Activated naive CD8-positive, alpha-beta T cell treated with anti-CD3 and anti-CD28 coated beads, Interleukin-2, amount 50 U/mL, for 24 hours (primary cell): Measurements from ENCODE around the gene IGF2R.

Experiments
- ATAC-seq: fragments of 150-1000 bp; cut with Tn5 transposase; one replicate; pipeline ENCODE4 v1.10.0; 2021
- DNase-seq: peaks from one replicate; pipeline ENCODE4 v3.0.0; 2021
- H3K27ac Mint-ChIP-seq: one replicate; pipeline ENCODE4 v1.8.0; 2021; ENCODE audit warnings: mild to moderate bottlenecking, mixed read lengths
- H3K27me3 Mint-ChIP-seq: one replicate; pipeline ENCODE4 v1.8.0; 2021; ENCODE audit warnings: mixed read lengths
- H3K36me3 Mint-ChIP-seq: one replicate; pipeline ENCODE4 v1.8.0; 2021; ENCODE audit warnings: low read depth, mixed read lengths
- H3K4me1 Mint-ChIP-seq: one replicate; pipeline ENCODE4 v1.8.0; 2021; ENCODE audit warnings: mixed read lengths
- H3K4me3 Mint-ChIP-seq: one replicate; pipeline ENCODE4 v1.8.0; 2021; ENCODE audit warnings: mild to moderate bottlenecking, moderate library complexity, mixed read lengths
- H3K9me3 Mint-ChIP-seq: one replicate; pipeline ENCODE4 v1.8.0; 2021; ENCODE audit warnings: mixed read lengths

Gene IGF2R

DNA sequence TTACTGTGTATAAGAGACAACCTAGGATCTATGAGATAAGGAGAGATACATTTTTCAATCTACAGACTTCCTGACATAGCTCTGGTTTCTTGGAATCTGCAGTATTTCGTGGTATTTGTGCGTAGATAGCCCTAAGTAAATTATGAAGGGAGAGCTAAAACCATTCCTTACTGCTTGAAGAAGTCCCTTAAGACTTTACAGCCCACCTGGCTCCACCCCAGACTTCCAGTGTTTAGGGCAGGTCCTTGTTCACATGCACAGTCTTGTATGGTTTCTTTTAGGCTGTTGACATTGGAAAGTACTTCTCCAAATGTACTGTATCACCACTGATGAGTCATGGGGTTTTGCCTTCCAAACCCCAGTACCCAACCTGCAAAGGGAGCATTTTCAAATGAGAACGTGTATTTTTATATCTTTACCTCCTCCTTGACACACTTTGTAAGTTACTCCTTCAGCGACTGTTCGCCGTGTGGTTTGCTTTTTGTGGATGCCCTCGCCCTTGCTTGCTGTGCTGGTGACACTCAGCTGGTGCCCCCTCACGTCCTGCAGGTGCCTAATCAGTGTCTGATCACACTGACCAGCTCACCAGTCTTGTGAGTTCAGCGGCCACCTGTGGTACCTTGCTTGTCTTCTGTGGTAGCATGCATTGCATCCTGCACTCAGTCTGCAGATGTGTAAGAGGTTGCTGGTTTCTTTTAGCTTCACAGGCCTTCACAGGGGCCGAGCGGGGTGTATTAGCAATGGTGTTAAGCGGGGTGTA lies 73.3 kb downstream of the IGF2R start:
- Mint-ChIP-seq H3K4me1 (peaks cover 8% of the 10 kb centered on the region), H3K27me3 (no peaks in the 10 kb centered on the region), H3K36me3 (peaks cover 84% of the 10 kb centered on the region), H3K4me3 (no peak overlapping the region), H3K9me3 (no peaks in the 10 kb centered on the region), H3K27ac (no peak overlapping the region)
- DNase-seq (no peak), ATAC-seq (no peak)

DNA sequence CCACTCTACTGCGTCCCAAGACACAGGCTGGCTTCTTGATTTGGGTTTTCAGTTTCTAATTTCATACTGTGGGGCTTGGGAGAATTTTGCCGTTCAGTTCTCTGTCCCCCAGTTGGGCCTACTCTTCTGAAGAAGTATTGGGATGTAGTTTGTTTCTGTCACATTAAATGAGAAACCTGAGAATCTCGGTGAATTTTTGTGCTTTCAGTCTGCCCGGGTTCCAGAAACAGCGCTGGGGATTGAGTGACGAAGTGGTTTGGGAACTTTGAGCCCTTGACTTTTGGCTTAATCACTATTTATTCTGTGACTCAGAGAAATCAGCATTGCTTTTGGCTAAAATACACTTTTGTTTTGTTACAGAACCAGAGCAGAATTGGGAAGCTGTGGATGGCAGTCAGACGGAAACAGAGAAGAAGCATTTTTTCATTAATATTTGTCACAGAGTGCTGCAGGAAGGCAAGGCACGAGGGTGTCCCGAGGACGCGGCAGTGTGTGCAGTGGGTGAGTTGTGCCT lies 74.0 kb downstream of the IGF2R start:
- Mint-ChIP-seq H3K27me3 (no peaks in the 10 kb centered on the region), H3K9me3 (no peaks in the 10 kb centered on the region)

DNA sequence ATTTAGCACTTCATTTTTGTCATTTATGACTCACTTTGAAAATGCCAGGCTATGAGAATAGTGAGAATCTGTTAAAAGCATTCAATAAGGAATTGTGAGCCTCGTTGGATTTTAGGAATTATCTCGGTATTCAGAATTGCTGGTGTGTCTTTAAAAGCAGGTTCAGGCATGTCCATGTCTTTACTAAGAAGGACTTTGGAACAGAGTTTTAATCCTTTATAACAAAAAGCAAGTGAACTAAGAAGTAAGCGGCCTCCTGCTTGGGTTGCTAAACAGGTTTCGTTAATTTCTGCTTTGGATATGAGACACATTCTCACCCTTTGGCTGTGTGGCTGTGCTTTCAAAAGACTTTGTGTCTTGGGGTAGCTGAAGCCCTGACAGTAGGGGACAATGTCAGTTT lies 74.9 kb downstream of the IGF2R start:
- Mint-ChIP-seq H3K9me3 (no peaks in the 10 kb centered on the region), H3K36me3 (peaks cover 85% of the 10 kb centered on the region), H3K27ac (no peak overlapping the region), H3K4me1 (peaks cover 2% of the 10 kb centered on the region), H3K27me3 (no peaks in the 10 kb centered on the region), H3K4me3 (no peak overlapping the region)
- no peak for DNase-seq
- no peak for ATAC-seq

More for the DNA sequence above, 74.0 kb downstream of the IGF2R start:
- peaks cover 86% of the 10 kb centered on the region for H3K36me3 Mint-ChIP-seq
- H3K4me3 Mint-ChIP-seq, result no peak overlapping the region
- DNase-seq (no peak), ATAC-seq (no peak)
- no peak overlapping the region for H3K27ac Mint-ChIP-seq
- peaks cover 5% of the 10 kb centered on the region for H3K4me1 Mint-ChIP-seq

DNA sequence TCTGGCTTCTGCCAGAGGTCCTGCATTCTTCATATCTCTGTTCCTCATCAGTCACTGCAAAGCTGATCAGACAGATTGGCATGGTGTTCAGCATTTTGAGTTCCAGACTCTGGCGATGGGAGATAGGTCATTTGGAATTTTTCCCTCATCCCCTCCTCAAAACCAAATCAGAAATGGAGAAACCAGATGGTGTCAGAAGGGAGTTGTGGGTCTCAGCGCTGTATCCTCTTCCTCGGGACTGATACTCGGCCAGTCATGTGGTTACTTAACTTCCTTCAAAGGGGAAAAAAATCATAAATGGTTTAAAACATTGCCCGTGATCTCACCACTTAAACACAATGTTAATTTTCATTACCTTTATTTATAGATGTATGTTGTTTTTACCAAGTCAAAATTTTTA lies 75.8 kb downstream of the IGF2R start:
- Mint-ChIP-seq H3K4me3 (no peak overlapping the region), H3K4me1 (peaks cover 2% of the 10 kb centered on the region), H3K9me3 (no peaks in the 10 kb centered on the region), H3K27ac (no peak overlapping the region), H3K36me3 (peaks cover 88% of the 10 kb centered on the region), H3K27me3 (no peaks in the 10 kb centered on the region)
- no peak for ATAC-seq
- no peak for DNase-seq

DNA sequence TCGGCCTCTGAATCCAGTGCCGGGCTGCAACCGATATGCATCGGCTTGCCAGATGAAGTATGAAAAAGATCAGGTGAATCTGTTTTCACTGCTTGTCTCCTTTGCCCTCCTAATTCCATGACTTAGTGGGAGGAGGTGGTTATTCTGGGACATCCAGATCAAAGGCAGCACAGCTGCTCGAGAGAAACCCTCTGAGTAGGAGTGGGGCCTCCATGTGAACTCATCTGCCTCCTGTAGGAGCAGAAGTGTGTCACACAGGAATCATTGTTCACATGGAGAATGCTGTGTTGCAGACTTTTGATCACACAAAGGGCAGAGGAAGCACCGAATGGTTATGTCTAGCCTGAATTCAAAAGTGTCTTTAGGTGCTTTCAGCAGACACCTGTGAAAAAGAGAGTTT lies 79.6 kb downstream of the IGF2R start:
- ATAC-seq, result no peak
- H3K27me3 Mint-ChIP-seq, result no peaks in the 10 kb centered on the region

DNA sequence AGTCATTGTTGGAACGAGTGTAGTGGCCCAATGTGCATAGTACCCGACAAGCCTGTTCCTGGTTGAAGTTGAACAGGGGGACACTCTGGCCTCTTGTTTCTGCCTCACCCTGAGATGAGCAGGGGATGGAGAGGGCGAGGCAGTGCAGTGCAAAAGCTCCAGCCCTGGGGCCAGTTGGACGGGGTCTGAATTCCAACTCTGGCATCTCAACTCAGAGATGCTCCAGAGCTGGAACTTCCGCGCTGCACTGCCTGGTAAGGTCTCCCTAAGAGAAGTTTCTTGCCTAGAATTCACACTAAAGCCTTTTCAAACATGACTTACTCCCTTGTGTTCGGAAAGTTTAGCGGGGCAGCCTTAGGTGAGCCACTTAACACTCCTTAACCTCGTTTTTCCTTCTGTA lies 80.5 kb downstream of the IGF2R start:
- DNase-seq, result no peak

More for the DNA sequence above, 79.6 kb downstream of the IGF2R start:
- Mint-ChIP-seq H3K27ac (no peak overlapping the region), H3K4me1 (peaks cover 17% of the 10 kb centered on the region), H3K36me3 (peaks cover 88% of the 10 kb centered on the region), H3K9me3 (no peaks in the 10 kb centered on the region), H3K4me3 (no peak overlapping the region)
- DNase-seq, result no peak

DNA sequence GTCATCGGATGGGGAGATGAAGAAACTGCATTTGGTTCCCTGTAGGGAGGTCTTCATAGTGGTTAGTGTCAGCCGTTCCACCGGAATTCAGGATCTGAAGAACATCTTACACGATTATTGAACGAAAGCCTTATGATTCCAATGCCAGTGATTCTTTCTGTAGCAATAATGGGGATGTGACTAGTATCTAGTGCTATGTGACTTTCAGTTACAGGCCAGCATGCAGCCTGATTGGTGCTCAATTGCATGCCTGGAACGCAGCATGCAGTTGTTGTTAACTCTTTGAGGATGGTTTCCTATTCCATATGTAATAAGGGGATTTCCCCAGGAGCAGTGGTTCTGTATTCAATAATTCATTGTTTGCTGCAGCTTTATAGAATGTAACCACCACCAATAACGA lies 81.1 kb downstream of the IGF2R start:
- peak overlapping the region; percentile 14 for H3K27ac Mint-ChIP-seq

More for the DNA sequence above, 80.5 kb downstream of the IGF2R start:
- Mint-ChIP-seq H3K4me3 (no peak overlapping the region), H3K27ac (peak overlapping the region; percentile 27), H3K4me1 (peaks cover 17% of the 10 kb centered on the region), H3K27me3 (no peaks in the 10 kb centered on the region), H3K36me3 (peaks cover 87% of the 10 kb centered on the region), H3K9me3 (no peaks in the 10 kb centered on the region)
- no peak for ATAC-seq

DNA sequence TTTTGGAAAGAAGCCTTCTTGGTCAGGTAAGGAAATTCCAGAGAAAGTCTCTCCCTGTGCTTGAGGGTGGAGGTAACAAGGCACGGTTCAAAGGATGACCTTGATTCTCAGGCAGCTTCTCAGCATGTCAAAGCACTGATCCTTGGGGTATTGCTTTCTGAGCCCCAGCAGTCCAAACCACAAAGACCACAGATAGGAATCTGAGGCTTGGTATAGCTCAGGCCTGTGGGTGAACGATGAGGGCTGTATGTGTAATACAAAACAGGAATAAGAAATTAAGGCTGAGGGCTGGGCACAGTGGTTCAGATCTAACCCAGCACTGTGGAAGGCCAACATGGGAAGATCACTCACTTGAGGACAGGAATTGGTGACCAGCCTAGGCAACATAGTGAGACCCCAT lies 82.5 kb downstream of the IGF2R start:
- no peaks in the 10 kb centered on the region for H3K9me3 Mint-ChIP-seq
- peak; percentile 64 for ATAC-seq
- H3K27ac Mint-ChIP-seq, result peak overlapping the region; percentile 69
- no peaks in the 10 kb centered on the region for H3K27me3 Mint-ChIP-seq
- peaks cover 21% of the 10 kb centered on the region for H3K4me1 Mint-ChIP-seq
- peaks cover 85% of the 10 kb centered on the region for H3K36me3 Mint-ChIP-seq
- H3K4me3 Mint-ChIP-seq, result no peak overlapping the region
- DNase-seq, result no peak

More for the DNA sequence above, 81.1 kb downstream of the IGF2R start:
- Mint-ChIP-seq H3K4me3 (no peak overlapping the region), H3K4me1 (peaks cover 17% of the 10 kb centered on the region), H3K9me3 (no peaks in the 10 kb centered on the region), H3K27me3 (no peaks in the 10 kb centered on the region), H3K36me3 (peaks cover 86% of the 10 kb centered on the region)
- ATAC-seq (no peak), DNase-seq (no peak)

DNA sequence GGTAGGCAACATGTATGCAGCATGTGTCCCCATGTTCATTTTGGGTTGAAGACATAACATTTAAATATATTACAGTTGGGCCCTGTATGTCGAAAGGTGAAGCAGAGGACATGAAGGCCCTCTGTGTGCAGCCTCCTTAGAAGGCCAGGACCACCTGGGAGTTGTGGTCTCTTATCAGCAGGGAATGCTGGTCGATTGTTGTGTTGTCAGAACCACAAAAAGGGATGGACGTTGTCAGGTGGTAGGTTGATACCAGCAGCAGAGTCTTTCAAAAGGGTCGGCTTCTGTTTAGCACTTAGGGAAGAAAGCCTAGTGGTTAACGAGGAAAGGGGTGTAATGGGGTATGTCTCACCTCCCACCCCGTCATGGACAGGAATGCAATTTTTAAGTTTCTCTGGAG lies 85.4 kb downstream of the IGF2R start:
- Mint-ChIP-seq H3K36me3 (peaks cover 76% of the 10 kb centered on the region), H3K9me3 (no peaks in the 10 kb centered on the region), H3K27ac (peak overlapping the region; percentile 24), H3K4me3 (no peak overlapping the region), H3K27me3 (no peaks in the 10 kb centered on the region), H3K4me1 (peaks cover 24% of the 10 kb centered on the region)
- ATAC-seq, result no peak
- no peak for DNase-seq

DNA sequence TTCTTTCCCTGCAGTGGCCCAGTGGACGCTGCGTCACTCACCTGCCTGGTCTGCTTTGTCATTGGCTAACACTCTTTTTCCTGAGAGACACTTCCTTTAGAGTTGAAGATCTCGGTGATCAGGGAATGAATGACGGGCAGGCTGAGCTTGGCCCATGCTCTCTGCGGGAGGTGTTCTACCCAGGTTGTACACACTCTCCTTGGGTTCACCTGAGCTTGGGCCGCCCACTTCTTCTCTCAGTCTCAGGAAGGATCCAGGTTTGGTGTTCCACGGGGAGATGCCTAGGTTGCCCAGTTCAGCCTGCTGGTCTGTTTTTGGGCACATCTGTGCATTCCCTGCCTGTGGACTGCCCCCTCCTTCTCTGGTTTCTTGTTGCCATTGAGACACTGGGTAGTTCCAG lies 86.0 kb downstream of the IGF2R start:
- no peak overlapping the region for H3K27ac Mint-ChIP-seq
- ATAC-seq (no peak), DNase-seq (no peak)
- H3K9me3 Mint-ChIP-seq, result no peaks in the 10 kb centered on the region
- peaks cover 78% of the 10 kb centered on the region for H3K36me3 Mint-ChIP-seq
- H3K4me1 Mint-ChIP-seq, result peaks cover 21% of the 10 kb centered on the region
- no peaks in the 10 kb centered on the region for H3K27me3 Mint-ChIP-seq
- H3K4me3 Mint-ChIP-seq, result no peak overlapping the region

DNA sequence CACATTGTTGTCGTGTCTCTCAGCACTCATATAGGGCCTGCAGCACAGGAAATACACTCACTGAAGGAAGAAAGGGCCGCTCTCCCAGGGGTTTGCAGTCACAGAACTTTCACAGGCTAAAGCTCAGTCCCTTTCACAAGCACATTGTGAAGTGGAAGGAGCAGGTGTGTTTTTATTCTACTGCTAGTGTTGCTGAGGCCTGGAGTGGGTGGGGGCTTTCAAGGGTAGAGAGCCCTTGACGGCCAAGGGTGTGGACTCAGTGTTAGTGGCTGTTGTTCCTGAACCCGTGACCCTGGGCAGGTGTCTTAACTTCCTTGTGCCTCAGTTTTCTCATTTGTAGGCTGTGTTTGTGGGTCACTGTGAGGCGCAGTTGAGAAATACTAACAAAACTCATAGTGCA lies 86.5 kb downstream of the IGF2R start:
- no peak for ATAC-seq
- no peaks in the 10 kb centered on the region for H3K9me3 Mint-ChIP-seq
- H3K4me1 Mint-ChIP-seq, result peaks cover 19% of the 10 kb centered on the region
- DNase-seq, result no peak
- no peaks in the 10 kb centered on the region for H3K27me3 Mint-ChIP-seq
- H3K36me3 Mint-ChIP-seq, result peaks cover 75% of the 10 kb centered on the region
- no peak overlapping the region for H3K27ac Mint-ChIP-seq
- no peak overlapping the region for H3K4me3 Mint-ChIP-seq

DNA sequence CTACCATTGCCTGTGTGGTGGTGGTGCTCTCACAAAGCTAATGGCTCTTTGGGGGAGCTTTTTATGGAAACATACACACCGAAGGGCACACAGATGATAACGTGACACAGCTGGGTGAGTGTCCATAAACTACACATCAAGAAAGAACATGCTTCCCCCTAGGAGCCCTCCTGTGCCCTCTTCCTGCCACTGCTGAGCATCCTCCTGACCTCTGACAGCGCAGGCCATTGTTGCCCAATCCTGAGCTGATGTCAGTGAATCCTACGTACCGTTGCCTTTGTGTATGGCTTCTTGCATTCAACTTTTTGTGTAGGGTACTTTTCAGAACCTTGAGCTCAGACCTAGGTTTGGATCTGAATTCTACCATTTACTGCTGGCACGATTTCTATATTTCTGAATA lies 86.9 kb downstream of the IGF2R start:
- peaks cover 16% of the 10 kb centered on the region for H3K4me1 Mint-ChIP-seq
- DNase-seq (no peak), ATAC-seq (no peak)
- H3K27ac Mint-ChIP-seq, result no peak overlapping the region
- no peaks in the 10 kb centered on the region for H3K27me3 Mint-ChIP-seq
- H3K4me3 Mint-ChIP-seq, result no peak overlapping the region
- H3K36me3 Mint-ChIP-seq, result peaks cover 75% of the 10 kb centered on the region
- no peaks in the 10 kb centered on the region for H3K9me3 Mint-ChIP-seq

DNA sequence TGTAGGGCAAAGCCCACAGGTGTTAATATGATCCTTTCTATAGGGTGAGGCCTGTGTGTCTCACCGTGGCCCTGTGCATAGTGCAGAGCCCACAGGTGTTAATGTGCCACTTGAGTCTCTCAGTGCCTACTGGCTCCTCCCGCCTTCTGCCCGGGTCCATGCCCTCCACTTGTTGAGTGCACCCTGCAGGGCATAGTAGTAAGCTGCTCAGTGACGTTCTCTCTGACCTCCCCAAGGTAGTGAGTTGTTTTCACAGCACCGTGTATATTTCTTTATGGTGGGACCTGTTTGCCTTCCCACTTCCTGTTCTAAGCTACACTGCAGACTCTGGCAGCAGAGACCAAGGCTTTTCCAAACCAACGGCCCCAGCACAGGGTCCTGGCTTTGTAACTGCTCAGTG lies 88.2 kb downstream of the IGF2R start:
- Mint-ChIP-seq H3K4me3 (no peak overlapping the region), H3K4me1 (peaks cover 7% of the 10 kb centered on the region), H3K27ac (no peak overlapping the region), H3K27me3 (no peaks in the 10 kb centered on the region), H3K36me3 (peaks cover 75% of the 10 kb centered on the region), H3K9me3 (no peaks in the 10 kb centered on the region)
- ATAC-seq (peak; percentile 26), DNase-seq (no peak)

DNA sequence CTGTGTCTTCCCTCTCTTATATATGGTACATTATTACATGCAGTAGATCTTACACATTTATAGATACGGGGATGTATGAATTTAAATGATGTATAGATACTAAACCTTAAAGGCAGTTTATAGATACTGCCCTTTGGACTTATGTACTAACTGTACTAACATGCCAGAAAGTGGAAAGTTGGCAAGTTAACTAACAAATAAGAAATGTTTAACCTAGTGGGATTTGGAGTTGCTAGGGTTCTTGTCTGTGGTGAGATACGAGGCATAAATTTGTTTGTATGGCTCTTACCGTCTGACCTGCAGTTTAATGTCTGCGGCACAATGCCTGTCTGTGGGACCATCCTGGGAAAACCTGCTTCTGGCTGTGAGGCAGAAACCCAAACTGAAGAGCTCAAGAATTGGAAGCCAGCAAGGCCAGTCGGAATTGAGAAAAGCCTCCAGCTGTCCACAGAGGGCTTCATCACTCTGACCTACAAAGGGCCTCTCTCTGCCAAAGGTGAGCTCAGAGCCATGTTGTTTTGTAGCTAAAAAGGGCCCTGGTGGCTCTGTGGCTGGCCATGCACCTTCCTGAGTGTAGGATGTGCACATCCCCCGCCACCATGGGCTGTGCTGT lies 89.8 kb downstream of the IGF2R start:
- Mint-ChIP-seq H3K27me3 (no peaks in the 10 kb centered on the region), H3K9me3 (no peaks in the 10 kb centered on the region), H3K27ac (no peak overlapping the region), H3K4me1 (peaks cover 7% of the 10 kb centered on the region), H3K36me3 (peaks cover 75% of the 10 kb centered on the region), H3K4me3 (no peak overlapping the region)
- no peak for ATAC-seq
- no peak for DNase-seq

DNA sequence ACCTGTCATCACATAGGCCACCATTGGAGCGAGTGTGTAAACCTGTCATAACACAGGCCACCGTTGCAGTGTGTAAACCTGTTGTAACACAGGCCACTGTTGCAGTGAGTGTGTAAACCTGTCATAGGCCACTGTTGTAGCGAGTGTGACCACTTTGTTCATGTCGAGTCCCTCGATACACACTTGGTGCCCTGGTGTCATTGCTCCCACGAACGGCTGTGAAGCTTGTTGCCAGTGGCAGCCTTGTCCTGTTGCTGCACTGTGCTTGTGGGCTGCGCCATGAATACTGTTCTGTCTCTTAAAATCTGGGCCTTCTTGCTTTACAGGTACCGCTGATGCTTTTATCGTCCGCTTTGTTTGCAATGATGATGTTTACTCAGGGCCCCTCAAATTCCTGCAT lies 91.3 kb downstream of the IGF2R start:
- no peak overlapping the region for H3K27ac Mint-ChIP-seq
- ATAC-seq (no peak), DNase-seq (no peak)
- peaks cover 76% of the 10 kb centered on the region for H3K36me3 Mint-ChIP-seq
- H3K4me1 Mint-ChIP-seq, result peaks cover 7% of the 10 kb centered on the region
- no peaks in the 10 kb centered on the region for H3K9me3 Mint-ChIP-seq
- no peak overlapping the region for H3K4me3 Mint-ChIP-seq
- no peaks in the 10 kb centered on the region for H3K27me3 Mint-ChIP-seq
